HCT116 (cell line): ENCODE data around the gene OTUD4. TPM values are rescaled to one million over a fixed set of nuclear protein-coding genes. Genes with fewer than 3 reads are reported as not detected.

ENCODE experiments used
- ATAC-seq: fragments of 200-7000 bp; cut with Tn5 transposase; 2 replicates; pipeline ENCODE4 v1.9.1; 2020; ENCODE audit warnings: mild to moderate bottlenecking, moderate library complexity
- BruUV-seq: library from RNA; stranded (reverse); fragments of 400-500 nt; replicated peaks from 2 replicates; lab custom pipeline; 2021; lab: Mats Ljungman, UMichigan
- CTCF ChIA-PET: fragments of 300-600 bp; sonication (Branson Sonifier 250); formaldehyde crosslinking; loops from one replicate; lab custom pipeline; 2021; ENCODE audit warnings: antibody characterized with exemption; lab: Charles Lee
- POLR2A ChIA-PET: fragments of 300-600, 350-600 bp; sonication (Branson Sonifier 250); formaldehyde crosslinking; loops from one replicate; lab custom pipeline; 2021; ENCODE audit warnings: antibody characterized with exemption; lab: Charles Lee
- RAD21 ChIA-PET, 2 experiments: fragments of 300-600 bp; sonication (Branson Sonifier 250); formaldehyde crosslinking; loops; one replicate each; lab custom pipeline; 2023; ENCODE audit warnings: low total read pairs in 2 of 2; ENCODE audit not compliant: uncharacterized antibody in 2 of 2, unreplicated experiment in 2 of 2, low non-redundant PET in 1 of 2; lab: Charles Lee
- DNase-seq: peaks from one replicate; pipeline ENCODE4 v3.0.0-alpha.2; 2010; ENCODE audit warnings: low read depth, low spot score
- H2AFZ ChIP-seq: fragments of 200-600 bp; shearing (Covaris generic), sonication (generic); 2 replicates; pipeline ENCODE4 v1.6.1; 2017; ENCODE audit warnings: low read depth, mixed run types, mixed read lengths, antibody characterized with exemption, low read length; ENCODE audit not compliant: poor library complexity, severe bottlenecking
- H3K27ac ChIP-seq: 2 replicates; pipeline ENCODE4 v1.5.1; 2012; ENCODE audit warnings: low read depth, low read length
- H3K27me3 ChIP-seq: fragments of 200-600 bp; sonication (generic); 2 replicates; pipeline ENCODE4 v1.6.1; 2016; ENCODE audit warnings: mixed run types, low read length, mixed read lengths; ENCODE audit not compliant: insufficient read depth
- H3K36me3 ChIP-seq, 2 experiments: fragments of 200-500 bp in 1 of 2; fragments of 200-600 bp in 1 of 2; sonication (Bioruptor generic) in 1 of 2; sonication (generic) in 1 of 2; 2 replicates each; pipeline versions ENCODE4 v1.5.1 to v1.6.1; 2014 to 2016; ENCODE audit warnings: low read length in 2 of 2, inconsistent platforms in 1 of 2, mixed read lengths in 1 of 2, mixed run types in 1 of 2; ENCODE audit not compliant: insufficient read depth in 2 of 2, control insufficient read depth in 1 of 2
- H3K4me1 ChIP-seq, 2 experiments: fragments of 200-600 bp in 1 of 2; sonication (generic) in 1 of 2; 2 replicates each; pipeline versions ENCODE4 v1.5.1 to v1.6.1; 2012 to 2017; ENCODE audit warnings: low read length in 2 of 2, inconsistent platforms in 1 of 2, mild to moderate bottlenecking in 1 of 2, mixed read lengths in 1 of 2, mixed run types in 1 of 2, moderate library complexity in 1 of 2; ENCODE audit not compliant: insufficient read depth in 2 of 2, control insufficient read depth in 1 of 2
- H3K4me2 ChIP-seq: fragments of 200-600 bp; sonication (generic); 2 replicates; pipeline ENCODE4 v1.6.1; 2017; ENCODE audit warnings: mixed run types, low read length, mixed read lengths
- H3K4me3 ChIP-seq, 2 experiments: fragments of 200-600 bp in 1 of 2; sonication (generic) in 1 of 2; replicated peaks in 1 of 2; 2 replicates each; pipeline ENCODE4 v1.5.1; 2011 to 2016; ENCODE audit warnings: low read length in 2 of 2, control low read depth in 1 of 2, low read depth in 1 of 2, mild to moderate bottlenecking in 1 of 2, mixed read lengths in 1 of 2, mixed run types in 1 of 2
- H3K79me2 ChIP-seq: fragments of 200-600 bp; sonication (generic); 2 replicates; pipeline ENCODE4 v1.6.1; 2017; ENCODE audit warnings: mild to moderate bottlenecking, mixed run types, low read length, moderate library complexity, mixed read lengths; ENCODE audit not compliant: insufficient read depth
- H3K9ac ChIP-seq: fragments of 200-600 bp; sonication (generic); 2 replicates; pipeline ENCODE4 v1.6.1; 2016; ENCODE audit warnings: low read length, mixed read lengths
- H3K9me2 ChIP-seq: fragments of 200-600 bp; sonication (generic), shearing (Covaris generic); 2 replicates; pipeline ENCODE4 v1.6.1; 2017; ENCODE audit warnings: mixed run types, mild to moderate bottlenecking, moderate library complexity; ENCODE audit not compliant: insufficient read depth
- H3K9me3 ChIP-seq, 2 experiments: fragments of 200-500 bp in 1 of 2; fragments of 200-600 bp in 1 of 2; sonication (Bioruptor generic) in 1 of 2; sonication (generic) in 1 of 2; 2 replicates each; pipeline ENCODE4 v1.6.1; 2014 to 2017; ENCODE audit warnings: low read length in 2 of 2, mixed read lengths in 2 of 2, inconsistent platforms in 1 of 2, low read depth in 1 of 2, mild to moderate bottlenecking in 1 of 2, mixed run types in 1 of 2, moderate library complexity in 1 of 2; ENCODE audit not compliant: control insufficient read depth in 1 of 2, insufficient read depth in 1 of 2
- H4K20me1 ChIP-seq: fragments of 200-600 bp; sonication (generic), shearing (Covaris generic); 2 replicates; pipeline ENCODE4 v1.6.1; 2017; ENCODE audit warnings: mixed run types, mild to moderate bottlenecking, moderate library complexity; ENCODE audit not compliant: insufficient read depth
- ATF3 ChIP-seq: IDR thresholded peaks from 2 replicates; pipeline ENCODE4 v1.6.1; 2012
- CEBPB ChIP-seq: IDR thresholded peaks from 2 replicates; pipeline ENCODE4 v1.6.1; 2012; ENCODE audit warnings: low read depth
- EGR1 ChIP-seq: IDR thresholded peaks from 2 replicates; pipeline ENCODE4 v1.6.1; 2012; ENCODE audit warnings: low read depth
- EZH2 ChIP-seq: fragments of 200-600 bp; sonication (generic); IDR thresholded peaks from 2 replicates; pipeline ENCODE4 v1.6.1; 2017; ENCODE audit warnings: antibody characterized with exemption, mixed run types
- EZH2phosphoT487 ChIP-seq: fragments of 200-600 bp; IDR thresholded peaks from 2 replicates; pipeline ENCODE4 v1.6.1; 2018; ENCODE audit warnings: antibody characterized with exemption, borderline replicate concordance
- JUND ChIP-seq: IDR thresholded peaks from 2 replicates; pipeline ENCODE4 v1.6.1; 2012
- REST ChIP-seq: IDR thresholded peaks from 2 replicates; pipeline ENCODE4 v1.6.1; 2012; ENCODE audit warnings: low read depth
- SIN3A ChIP-seq: IDR thresholded peaks from 2 replicates; pipeline ENCODE4 v1.6.1; 2012; ENCODE audit warnings: low read depth
- SP1 ChIP-seq: IDR thresholded peaks from 2 replicates; pipeline ENCODE4 v1.6.1; 2012; ENCODE audit warnings: low read depth
- SRF ChIP-seq: IDR thresholded peaks from 2 replicates; pipeline ENCODE4 v1.6.1; 2012; ENCODE audit warnings: low read depth
- TCF7L2 ChIP-seq: IDR thresholded peaks from 2 replicates; pipeline ENCODE4 v1.7.0; 2011; ENCODE audit warnings: borderline replicate concordance, inconsistent platforms; ENCODE audit not compliant: insufficient read depth, insufficient read length; ENCODE audit errors: extremely low read depth
- ZBTB33 ChIP-seq: IDR thresholded peaks from 2 replicates; pipeline ENCODE4 v1.6.1; 2011; ENCODE audit warnings: mild to moderate bottlenecking, low read length, moderate library complexity; ENCODE audit not compliant: insufficient replicate concordance; ENCODE audit errors: extremely low read depth
- ZFX ChIP-seq: fragments of 450-650 bp; IDR thresholded peaks from 2 replicates; pipeline ENCODE4 v1.6.1; 2017
- ZNF274 ChIP-seq: fragments of 200-500 bp; sonication (Bioruptor generic); IDR thresholded peaks from 2 replicates; pipeline ENCODE4 v1.6.1; 2014; ENCODE audit warnings: mild to moderate bottlenecking, low read depth, low read length, inconsistent platforms
- intact Hi-C: fragments of 100-400 bp; cut with micrococcal nuclease; formaldehyde crosslinking; loops from 2 replicates; pipeline ENCODE4 v1.10.0; 2022
- total RNA-seq: library from RNA; stranded (reverse); gene quantifications from one replicate; pipeline ENCODE4 v1.2.1, GENCODE V29; 2021; ENCODE audit not compliant: unreplicated experiment

The OTUD4 gene
- total RNA-seq, 1 experiment from 2014 or later = 37.2 TPM

GRCh38 chr4:145177906-145178538, 2.4 kb downstream of the OTUD4 start:
- Histone ChIP-seq H3K4me3 (peak overlapping the region in 1 of 2 experiments; percentile 79; a peak in 2 of 4 replicates), H3K36me3 (peaks cover 0 to 15% of the 10 kb centered on the region in 2 experiments; a peak in 1 of 4 replicates), H3K4me1 (peaks cover 12 to 29% of the 10 kb centered on the region in 2 experiments), H3K27me3 (no peaks in the 10 kb centered on the region), H3K27ac (no peak overlapping the region), H3K9me2 (no peaks in the 10 kb centered on the region; the same call in 1 of the 2 replicates), H3K4me2 (peak overlapping the region; percentile 94), H2AFZ (no peak overlapping the region), H3K9ac (peak overlapping the region; percentile 83), H3K9me3 (no peaks in the 10 kb centered on the region), H4K20me1 (peaks cover 12% of the 10 kb centered on the region; the same call in 1 of the 2 replicates), H3K79me2 (peaks cover 65% of the 10 kb centered on the region)
- ChIA-PET POLR2A (no interaction called here), CTCF (no interaction called here), RAD21 (no interaction called here)
- BruUV-seq = TSS peak; percentile 42
- ATAC-seq (no peak), DNase-seq (no peak)
- TF ChIP-seq EZH2 (no peak), ATF3 (no peak), TCF7L2 (no peak), ZNF274 (no peak), JUND (no peak), EGR1 (no peak), SP1 (no peak), ZFX (no peak), SRF (no peak), CEBPB (no peak), ZBTB33 (no peak), REST (no peak), EZH2phosphoT487 (no peak), SIN3A (no peak)
- intact Hi-C loops = no loop called here
